ENCODE data around the gene OSBPL8.

OSBPL8 gene

DNA sequence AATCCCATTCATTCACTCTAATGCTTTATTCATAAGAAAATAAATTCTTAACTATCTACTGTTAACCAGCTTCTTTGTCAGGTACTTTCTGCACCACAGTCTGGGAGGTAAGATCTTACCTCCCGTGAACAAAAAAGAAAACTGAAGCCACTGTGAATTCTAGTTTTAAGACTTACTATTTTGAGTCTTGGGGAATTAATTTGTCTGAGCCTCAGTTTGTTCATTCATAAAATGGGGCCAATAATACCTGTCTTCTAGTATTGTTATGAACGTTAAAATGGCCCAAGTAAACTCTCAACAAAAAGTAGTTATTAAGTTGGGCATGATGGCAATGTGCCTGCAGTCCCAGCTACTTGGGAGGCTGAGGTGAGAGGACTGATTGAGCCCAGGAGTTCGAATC, 151.9 kb downstream of the OSBPL8 start:
- Histone ChIP-seq H3K4me3 (ENCODE audit: insufficient read depth, low read length, poor library complexity, severe bottlenecking) (no peak overlapping the region), H3K27me3 (ENCODE audit: low read length) (no peaks in the 10 kb centered on the region), H3K36me3 (ENCODE audit: low read length) (no peaks in the 10 kb centered on the region), H2AFZ (ENCODE audit: low read depth, low read length, severe bottlenecking) (no peak overlapping the region), H3K9me3 (ENCODE audit: insufficient read depth, low read length) (no peaks in the 10 kb centered on the region), H3K27ac (ENCODE audit: low read depth, low read length) (no peak overlapping the region), H3K79me2 (ENCODE audit: insufficient read depth, low read length) (no peaks in the 10 kb centered on the region), H3K4me2 (ENCODE audit: low read depth, low read length, poor library complexity, severe bottlenecking) (no peak overlapping the region), H3K9me2 (replicated peaks; ENCODE audit: insufficient read depth, low read length) (no peaks in the 10 kb centered on the region), H3F3A (ENCODE audit: insufficient read depth) (no peaks in the 10 kb centered on the region), H4K20me1 (ENCODE audit: low read depth, low read length) (no peaks in the 10 kb centered on the region), H3K9ac (ENCODE audit: low read length) (no peak overlapping the region)
- TF ChIP-seq EZH2phosphoT487 (conservative IDR thresholded peaks at IDR 0.05; ENCODE audit: low read length), result no peak
- TF ChIP-seq, protein P1, sequence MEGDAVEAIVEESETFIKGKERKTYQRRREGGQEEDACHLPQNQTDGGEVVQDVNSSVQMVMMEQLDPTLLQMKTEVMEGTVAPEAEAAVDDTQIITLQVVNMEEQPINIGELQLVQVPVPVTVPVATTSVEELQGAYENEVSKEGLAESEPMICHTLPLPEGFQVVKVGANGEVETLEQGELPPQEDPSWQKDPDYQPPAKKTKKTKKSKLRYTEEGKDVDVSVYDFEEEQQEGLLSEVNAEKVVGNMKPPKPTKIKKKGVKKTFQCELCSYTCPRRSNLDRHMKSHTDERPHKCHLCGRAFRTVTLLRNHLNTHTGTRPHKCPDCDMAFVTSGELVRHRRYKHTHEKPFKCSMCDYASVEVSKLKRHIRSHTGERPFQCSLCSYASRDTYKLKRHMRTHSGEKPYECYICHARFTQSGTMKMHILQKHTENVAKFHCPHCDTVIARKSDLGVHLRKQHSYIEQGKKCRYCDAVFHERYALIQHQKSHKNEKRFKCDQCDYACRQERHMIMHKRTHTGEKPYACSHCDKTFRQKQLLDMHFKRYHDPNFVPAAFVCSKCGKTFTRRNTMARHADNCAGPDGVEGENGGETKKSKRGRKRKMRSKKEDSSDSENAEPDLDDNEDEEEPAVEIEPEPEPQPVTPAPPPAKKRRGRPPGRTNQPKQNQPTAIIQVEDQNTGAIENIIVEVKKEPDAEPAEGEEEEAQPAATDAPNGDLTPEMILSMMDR (IDR thresholded peaks at IDR 0.05; ENCODE audit: insufficient read depth, low read length, poor library complexity, severe bottlenecking), result no peak

GRCh38 chr12:76402259-76402658, 157.3 kb downstream of the OSBPL8 start:
- Histone ChIP-seq H3K4me2 (ENCODE audit: low read depth, low read length, poor library complexity, severe bottlenecking) (no peak overlapping the region), H3K4me3 (ENCODE audit: insufficient read depth, low read length, poor library complexity, severe bottlenecking) (no peak overlapping the region), H3K9ac (ENCODE audit: low read length) (no peak overlapping the region), H3K27ac (ENCODE audit: low read depth, low read length) (no peak overlapping the region), H2AFZ (ENCODE audit: low read depth, low read length, severe bottlenecking) (no peak overlapping the region), H3K27me3 (ENCODE audit: low read length) (no peaks in the 10 kb centered on the region), H3K9me2 (replicated peaks; ENCODE audit: insufficient read depth, low read length) (no peaks in the 10 kb centered on the region), H3K36me3 (ENCODE audit: low read length) (peaks cover 4% of the 10 kb centered on the region; the same call in 1 of the 2 replicates), H3K9me3 (ENCODE audit: insufficient read depth, low read length) (no peaks in the 10 kb centered on the region), H3K79me2 (ENCODE audit: insufficient read depth, low read length) (no peaks in the 10 kb centered on the region), H4K20me1 (ENCODE audit: low read depth, low read length) (no peaks in the 10 kb centered on the region), H3F3A (ENCODE audit: insufficient read depth) (no peaks in the 10 kb centered on the region)
- no peak for TF ChIP-seq EZH2phosphoT487 (conservative IDR thresholded peaks at IDR 0.05; ENCODE audit: low read length)
- TF ChIP-seq, protein P1 (IDR thresholded peaks at IDR 0.05; ENCODE audit: insufficient read depth, low read length, poor library complexity, severe bottlenecking), result no peak

GRCh38 chr12:76400136-76400535, 159.4 kb downstream of the OSBPL8 start:
- Histone ChIP-seq H3K27me3 (ENCODE audit: low read length) (no peaks in the 10 kb centered on the region), H2AFZ (ENCODE audit: low read depth, low read length, severe bottlenecking) (no peak overlapping the region), H3K9me2 (replicated peaks; ENCODE audit: insufficient read depth, low read length) (no peaks in the 10 kb centered on the region), H3F3A (ENCODE audit: insufficient read depth) (no peaks in the 10 kb centered on the region), H3K9ac (ENCODE audit: low read length) (no peak overlapping the region), H3K79me2 (ENCODE audit: insufficient read depth, low read length) (no peaks in the 10 kb centered on the region), H3K27ac (ENCODE audit: low read depth, low read length) (no peak overlapping the region), H4K20me1 (ENCODE audit: low read depth, low read length) (no peaks in the 10 kb centered on the region), H3K9me3 (ENCODE audit: insufficient read depth, low read length) (no peaks in the 10 kb centered on the region), H3K4me2 (ENCODE audit: low read depth, low read length, poor library complexity, severe bottlenecking) (no peak overlapping the region), H3K36me3 (ENCODE audit: low read length) (peaks cover 4% of the 10 kb centered on the region; the same call in 1 of the 2 replicates), H3K4me3 (ENCODE audit: insufficient read depth, low read length, poor library complexity, severe bottlenecking) (no peak overlapping the region)
- TF ChIP-seq, protein P1 (IDR thresholded peaks at IDR 0.05; ENCODE audit: insufficient read depth, low read length, poor library complexity, severe bottlenecking), result no peak
- no peak for TF ChIP-seq EZH2phosphoT487 (conservative IDR thresholded peaks at IDR 0.05; ENCODE audit: low read length)
